ENCODE results near the gene ARID3C.

ARID3C gene

DNA sequence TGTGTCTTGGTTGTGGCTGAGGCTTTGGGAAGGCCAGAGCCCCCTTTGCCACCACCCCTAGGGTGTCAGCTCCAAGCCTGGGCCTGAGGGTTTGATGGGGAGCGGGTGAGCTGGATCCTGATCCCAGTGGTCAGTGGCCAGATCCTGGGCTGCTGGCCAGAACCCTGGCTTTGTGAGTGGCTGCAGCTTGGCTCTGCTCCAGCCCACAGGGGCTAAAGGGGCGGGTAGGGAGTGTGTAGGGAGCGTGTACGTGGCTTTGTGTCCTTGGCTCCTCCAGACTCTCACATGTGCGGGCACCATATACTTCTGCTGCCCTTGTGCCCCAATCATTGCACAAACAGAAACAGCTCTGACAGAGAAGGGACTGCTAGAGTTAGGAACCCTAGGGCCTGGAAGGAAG, 21.9 kb upstream of the ARID3C start:
- peaks cover 19% of the 10 kb centered on the region for H3K36me3 ChIP-seq (ENCODE audit: control insufficient read depth, insufficient read depth, low read length)
- no peaks in the 10 kb centered on the region for H3K27me3 ChIP-seq (replicated peaks; ENCODE audit: control insufficient read depth, insufficient read depth, low read length)
- no peak for DNase-seq (ENCODE audit: extremely low read depth, insufficient read length)
- no peak overlapping the region for H3K4me3 ChIP-seq (replicated peaks; ENCODE audit: low read depth, low read length)
- TF ChIP-seq, protein P1, sequence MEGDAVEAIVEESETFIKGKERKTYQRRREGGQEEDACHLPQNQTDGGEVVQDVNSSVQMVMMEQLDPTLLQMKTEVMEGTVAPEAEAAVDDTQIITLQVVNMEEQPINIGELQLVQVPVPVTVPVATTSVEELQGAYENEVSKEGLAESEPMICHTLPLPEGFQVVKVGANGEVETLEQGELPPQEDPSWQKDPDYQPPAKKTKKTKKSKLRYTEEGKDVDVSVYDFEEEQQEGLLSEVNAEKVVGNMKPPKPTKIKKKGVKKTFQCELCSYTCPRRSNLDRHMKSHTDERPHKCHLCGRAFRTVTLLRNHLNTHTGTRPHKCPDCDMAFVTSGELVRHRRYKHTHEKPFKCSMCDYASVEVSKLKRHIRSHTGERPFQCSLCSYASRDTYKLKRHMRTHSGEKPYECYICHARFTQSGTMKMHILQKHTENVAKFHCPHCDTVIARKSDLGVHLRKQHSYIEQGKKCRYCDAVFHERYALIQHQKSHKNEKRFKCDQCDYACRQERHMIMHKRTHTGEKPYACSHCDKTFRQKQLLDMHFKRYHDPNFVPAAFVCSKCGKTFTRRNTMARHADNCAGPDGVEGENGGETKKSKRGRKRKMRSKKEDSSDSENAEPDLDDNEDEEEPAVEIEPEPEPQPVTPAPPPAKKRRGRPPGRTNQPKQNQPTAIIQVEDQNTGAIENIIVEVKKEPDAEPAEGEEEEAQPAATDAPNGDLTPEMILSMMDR (IDR thresholded peaks at IDR 0.05; ENCODE audit: insufficient read depth, low read length, poor library complexity, severe bottlenecking): no peak

DNA sequence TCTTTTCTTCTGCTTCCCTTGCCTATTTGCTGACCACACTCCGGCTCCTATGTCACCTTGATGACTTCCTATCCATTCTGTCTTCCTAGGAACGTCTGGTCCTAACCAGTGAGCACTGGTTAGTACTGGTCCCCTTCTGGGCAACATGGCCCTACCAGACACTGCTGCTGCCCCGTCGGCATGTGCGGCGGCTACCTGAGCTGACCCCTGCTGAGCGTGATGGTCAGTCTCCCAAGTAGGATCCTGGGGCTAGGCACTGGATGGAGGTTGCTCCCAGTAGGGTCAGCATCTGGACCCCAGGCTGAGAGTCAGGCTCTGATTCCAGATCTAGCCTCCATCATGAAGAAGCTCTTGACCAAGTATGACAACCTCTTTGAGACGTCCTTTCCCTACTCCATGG, 19.8 kb upstream of the ARID3C start:
- H3K27me3 ChIP-seq (replicated peaks; ENCODE audit: control insufficient read depth, insufficient read depth, low read length): no peaks in the 10 kb centered on the region
- no peak overlapping the region for H3K4me3 ChIP-seq (replicated peaks; ENCODE audit: low read depth, low read length)
- peaks cover 19% of the 10 kb centered on the region for H3K36me3 ChIP-seq (ENCODE audit: control insufficient read depth, insufficient read depth, low read length)
- no peak for DNase-seq (ENCODE audit: extremely low read depth, insufficient read length)
- TF ChIP-seq, protein P1 (IDR thresholded peaks at IDR 0.05; ENCODE audit: insufficient read depth, low read length, poor library complexity, severe bottlenecking): no peak

DNA sequence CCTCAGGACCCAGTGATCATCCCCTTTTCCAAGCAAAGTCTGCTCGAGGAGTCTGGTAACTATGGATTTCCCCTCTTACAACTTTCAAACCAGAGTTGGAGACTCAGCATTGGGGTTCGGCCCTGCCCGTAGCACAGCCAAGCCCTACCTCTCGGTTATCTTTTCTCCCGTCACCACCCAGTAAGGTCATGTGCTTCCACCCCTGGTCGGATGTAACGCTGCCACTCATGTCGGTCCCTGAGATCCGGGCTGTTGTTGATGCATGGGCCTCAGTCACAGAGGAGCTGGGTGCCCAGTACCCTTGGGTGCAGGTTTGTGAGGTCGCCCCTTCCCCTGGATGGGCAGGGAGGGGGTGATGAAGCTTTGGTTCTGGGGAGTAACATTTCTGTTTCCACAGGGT, 18.8 kb upstream of the ARID3C start:
- DNase-seq (ENCODE audit: extremely low read depth, insufficient read length): no peak
- TF ChIP-seq, protein P1 (IDR thresholded peaks at IDR 0.05; ENCODE audit: insufficient read depth, low read length, poor library complexity, severe bottlenecking): no peak
- Histone ChIP-seq H3K4me3 (replicated peaks; ENCODE audit: low read depth, low read length) (peak overlapping the region; percentile 97), H3K27me3 (replicated peaks; ENCODE audit: control insufficient read depth, insufficient read depth, low read length) (no peaks in the 10 kb centered on the region), H3K36me3 (ENCODE audit: control insufficient read depth, insufficient read depth, low read length) (peaks cover 19% of the 10 kb centered on the region)

DNA sequence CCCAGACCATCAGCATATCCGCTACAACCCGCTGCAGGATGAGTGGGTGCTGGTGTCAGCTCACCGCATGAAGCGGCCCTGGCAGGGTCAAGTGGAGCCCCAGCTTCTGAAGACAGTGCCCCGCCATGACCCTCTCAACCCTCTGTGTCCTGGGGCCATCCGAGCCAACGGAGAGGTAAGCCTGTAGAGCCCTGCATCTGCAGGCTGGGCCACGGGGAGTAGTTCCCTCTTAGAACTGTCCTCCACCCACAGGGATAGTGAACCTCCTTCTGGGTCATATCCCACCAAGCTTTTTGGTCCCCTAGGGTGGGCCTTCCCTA, 18.2 kb upstream of the ARID3C start:
- DNase-seq (ENCODE audit: extremely low read depth, insufficient read length): no peak
- peaks cover 19% of the 10 kb centered on the region for H3K36me3 ChIP-seq (ENCODE audit: control insufficient read depth, insufficient read depth, low read length)
- peak overlapping the region; percentile 97 for H3K4me3 ChIP-seq (replicated peaks; ENCODE audit: low read depth, low read length)
- no peaks in the 10 kb centered on the region for H3K27me3 ChIP-seq (replicated peaks; ENCODE audit: control insufficient read depth, insufficient read depth, low read length)
- TF ChIP-seq, protein P1 (IDR thresholded peaks at IDR 0.05; ENCODE audit: insufficient read depth, low read length, poor library complexity, severe bottlenecking): no peak

DNA sequence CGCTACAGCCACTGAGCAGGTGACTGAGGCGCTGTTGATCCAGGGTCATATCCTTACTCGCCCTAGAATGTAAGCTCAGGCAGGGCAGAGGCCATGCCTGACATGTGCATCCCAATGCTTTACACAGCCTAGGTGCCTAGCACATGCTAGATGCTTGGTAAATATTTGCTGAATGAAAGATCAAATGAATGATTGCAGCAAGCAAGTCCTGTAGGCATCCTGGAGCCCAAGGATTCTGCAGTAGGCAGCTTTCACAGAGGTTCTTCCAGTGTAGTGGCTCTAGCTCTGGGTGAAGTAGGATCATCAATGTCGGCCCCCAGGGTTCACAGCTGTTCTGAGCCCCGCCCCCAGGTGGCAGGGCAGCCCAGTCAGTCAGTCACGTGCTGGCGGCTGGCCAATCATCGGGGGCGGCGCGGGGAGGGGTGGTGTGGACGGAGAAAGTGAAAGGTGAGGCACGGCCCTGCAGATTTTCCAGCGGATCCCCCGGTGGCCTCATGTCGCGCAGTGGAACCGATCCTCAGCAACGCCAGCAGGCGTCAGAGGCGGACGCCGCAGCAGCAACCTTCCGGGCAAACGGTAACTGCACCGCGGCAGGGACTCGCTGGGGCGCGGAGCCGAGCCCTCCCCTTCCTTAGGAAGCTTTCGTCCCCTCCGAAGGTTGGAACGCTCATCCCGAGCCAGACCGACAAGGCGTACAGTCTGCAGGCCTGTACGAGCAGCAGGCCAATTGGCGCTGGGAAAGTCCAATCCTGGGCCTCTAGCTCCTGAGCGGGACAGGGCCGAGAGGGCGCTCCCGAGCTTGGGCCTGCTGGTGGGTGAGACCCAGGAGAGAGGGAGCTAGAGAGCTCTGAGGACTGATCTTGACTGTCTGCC, 17.6 kb upstream of the ARID3C start, which contains the start of gene GALT:
TSS of gene GALT (plus strand) at position 465 of the 873 bp plus-strand sequence. CDS start at position 495, 30 bp downstream.
- TF ChIP-seq, protein P1 (IDR thresholded peaks at IDR 0.05; ENCODE audit: insufficient read depth, low read length, poor library complexity, severe bottlenecking): peak; percentile 68
- no peaks in the 10 kb centered on the region for H3K27me3 ChIP-seq (replicated peaks; ENCODE audit: control insufficient read depth, insufficient read depth, low read length)
- peak within 1 kb of the TSS; percentile 97 for H3K4me3 ChIP-seq (replicated peaks; ENCODE audit: low read depth, low read length)
- peaks cover 19% of the 10 kb centered on the region for H3K36me3 ChIP-seq (ENCODE audit: control insufficient read depth, insufficient read depth, low read length)
- peak; percentile 92 for DNase-seq (ENCODE audit: extremely low read depth, insufficient read length)
